Panc1 (cell line): Measurements from ENCODE around the gene DAAM2. TPM values are rescaled to one million over a fixed set of nuclear protein-coding genes. Genes with fewer than 3 reads are reported as not detected.

Source experiments
- ATAC-seq: fragments of 200-7000 bp; cut with Tn5 transposase; 2 replicates; pipeline ENCODE4 v1.9.1; 2020; ENCODE audit warnings: mild to moderate bottlenecking, moderate library complexity
- BruUV-seq: library from RNA; stranded (reverse); fragments of 400-500 nt; replicated peaks from 2 replicates; lab custom pipeline; 2021; lab: Mats Ljungman, UMichigan
- CTCF ChIA-PET: fragments of 300-600 bp; sonication (Branson Sonifier 250); formaldehyde crosslinking; loops from one replicate; lab custom pipeline; 2022; ENCODE audit warnings: antibody characterized with exemption; lab: Charles Lee
- POLR2A ChIA-PET: fragments of 300-600 bp; sonication (Branson Sonifier 250); formaldehyde crosslinking; loops from one replicate; lab custom pipeline; 2022; ENCODE audit warnings: antibody characterized with exemption; lab: Charles Lee
- DNase-seq: peaks from one replicate; pipeline ENCODE4 v3.0.0-alpha.2; 2010; ENCODE audit warnings: low read depth, low spot score
- H3K27ac ChIP-seq: 2 replicates; pipeline ENCODE4 v1.5.1; 2011; ENCODE audit warnings: mild to moderate bottlenecking, low read length, inconsistent platforms
- H3K27me3 ChIP-seq: fragments of 200-500 bp; sonication (Bioruptor generic); 2 replicates; pipeline ENCODE4 v1.6.0; 2014; ENCODE audit warnings: low read length, inconsistent platforms; ENCODE audit not compliant: control insufficient read depth, insufficient read depth
- H3K36me3 ChIP-seq: fragments of 200-500 bp; sonication (Bioruptor generic); 2 replicates; pipeline ENCODE4 v1.5.1; 2014; ENCODE audit warnings: inconsistent platforms, mild to moderate bottlenecking, low read length, moderate library complexity; ENCODE audit not compliant: control insufficient read depth, insufficient read depth
- H3K4me1 ChIP-seq: 2 replicates; pipeline ENCODE4 v1.5.1; 2011; ENCODE audit warnings: inconsistent platforms, mild to moderate bottlenecking, low read length, moderate library complexity; ENCODE audit not compliant: control insufficient read depth, insufficient read depth
- H3K4me3 ChIP-seq, 2 experiments: 2 replicates each; pipeline ENCODE4 v1.5.1; 2011 to 2012; ENCODE audit warnings: low read depth in 2 of 2, low read length in 2 of 2, mild to moderate bottlenecking in 2 of 2, inconsistent platforms in 1 of 2, moderate library complexity in 1 of 2
- H3K9me3 ChIP-seq: fragments of 200-500 bp; sonication (Bioruptor generic); 2 replicates; pipeline ENCODE4 v1.5.1; 2014; ENCODE audit warnings: low read depth, mild to moderate bottlenecking, inconsistent platforms, low read length, moderate library complexity; ENCODE audit not compliant: control insufficient read depth, insufficient read depth
- CTCF ChIP-seq: fragments of 450-650 bp; IDR thresholded peaks from 2 replicates; pipeline ENCODE4 v1.5.1; 2017; ENCODE audit warnings: mild to moderate bottlenecking
- POLR2AphosphoS5 ChIP-seq: IDR thresholded peaks from 2 replicates; pipeline ENCODE4 v1.6.1; 2012; ENCODE audit warnings: mild to moderate bottlenecking, low read depth, low read length, moderate library complexity
- SIN3A ChIP-seq: IDR thresholded peaks from 2 replicates; pipeline ENCODE4 v1.6.1; 2012; ENCODE audit warnings: low read depth, mild to moderate bottlenecking, low read length, moderate library complexity, borderline replicate concordance; ENCODE audit not compliant: insufficient read depth
- TCF7L2 ChIP-seq: IDR thresholded peaks from 2 replicates; pipeline ENCODE4 v1.6.1; 2011; ENCODE audit warnings: mild to moderate bottlenecking, low read depth, low read length, inconsistent platforms
- in situ Hi-C: cut with HindIII; loops from 2 replicates; pipeline ENCODE4 v1.10.0; 2016; ENCODE audit warnings: low sequenced_read_pairs, low pct_unique_long_range_greater_than_20kb
- intact Hi-C: fragments of 100-400 bp; cut with micrococcal nuclease; formaldehyde crosslinking; loops from one replicate; pipeline ENCODE4 v1.10.0; 2022; ENCODE audit not compliant: unreplicated experiment
- total RNA-seq: library from RNA; stranded (reverse); gene quantifications from one replicate; pipeline ENCODE4 v1.2.1, GENCODE V29; 2021; ENCODE audit not compliant: unreplicated experiment
- TF ChIP-seq, protein P1 (sequence below), 2 experiments: IDR thresholded peaks; 2 replicates each; pipeline ENCODE4 v1.6.1; 2011 to 2012; ENCODE audit warnings: low read depth in 2 of 2, control low read depth in 1 of 2, low read length in 1 of 2, mild to moderate bottlenecking in 1 of 2, moderate library complexity in 1 of 2; ENCODE audit not compliant: insufficient read depth in 1 of 2

The DAAM2 gene
- total RNA-seq, 1 experiment from 2014 or later, result not detected

- CTCF ChIA-PET, result no interaction called here
- intact Hi-C loops (no loop called here), in situ Hi-C loops (no loop called here)
- H3K27ac ChIP-seq, result no peak overlapping the region
- H3K4me3 ChIP-seq, result no peak overlapping the region
- H3K36me3 ChIP-seq, result no peaks in the 10 kb centered on the region
- H3K27me3 ChIP-seq, result peaks cover 2% of the 10 kb centered on the region; the same call in 1 of the 2 replicates
- no TSS peak for BruUV-seq
- H3K4me1 ChIP-seq, result no peaks in the 10 kb centered on the region
- no peaks in the 10 kb centered on the region for H3K9me3 ChIP-seq
- ATAC-seq, result no peak
- DNase-seq, result no peak
- TF ChIP-seq, protein P1, sequence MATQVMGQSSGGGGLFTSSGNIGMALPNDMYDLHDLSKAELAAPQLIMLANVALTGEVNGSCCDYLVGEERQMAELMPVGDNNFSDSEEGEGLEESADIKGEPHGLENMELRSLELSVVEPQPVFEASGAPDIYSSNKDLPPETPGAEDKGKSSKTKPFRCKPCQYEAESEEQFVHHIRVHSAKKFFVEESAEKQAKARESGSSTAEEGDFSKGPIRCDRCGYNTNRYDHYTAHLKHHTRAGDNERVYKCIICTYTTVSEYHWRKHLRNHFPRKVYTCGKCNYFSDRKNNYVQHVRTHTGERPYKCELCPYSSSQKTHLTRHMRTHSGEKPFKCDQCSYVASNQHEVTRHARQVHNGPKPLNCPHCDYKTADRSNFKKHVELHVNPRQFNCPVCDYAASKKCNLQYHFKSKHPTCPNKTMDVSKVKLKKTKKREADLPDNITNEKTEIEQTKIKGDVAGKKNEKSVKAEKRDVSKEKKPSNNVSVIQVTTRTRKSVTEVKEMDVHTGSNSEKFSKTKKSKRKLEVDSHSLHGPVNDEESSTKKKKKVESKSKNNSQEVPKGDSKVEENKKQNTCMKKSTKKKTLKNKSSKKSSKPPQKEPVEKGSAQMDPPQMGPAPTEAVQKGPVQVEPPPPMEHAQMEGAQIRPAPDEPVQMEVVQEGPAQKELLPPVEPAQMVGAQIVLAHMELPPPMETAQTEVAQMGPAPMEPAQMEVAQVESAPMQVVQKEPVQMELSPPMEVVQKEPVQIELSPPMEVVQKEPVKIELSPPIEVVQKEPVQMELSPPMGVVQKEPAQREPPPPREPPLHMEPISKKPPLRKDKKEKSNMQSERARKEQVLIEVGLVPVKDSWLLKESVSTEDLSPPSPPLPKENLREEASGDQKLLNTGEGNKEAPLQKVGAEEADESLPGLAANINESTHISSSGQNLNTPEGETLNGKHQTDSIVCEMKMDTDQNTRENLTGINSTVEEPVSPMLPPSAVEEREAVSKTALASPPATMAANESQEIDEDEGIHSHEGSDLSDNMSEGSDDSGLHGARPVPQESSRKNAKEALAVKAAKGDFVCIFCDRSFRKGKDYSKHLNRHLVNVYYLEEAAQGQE (IDR thresholded peaks at IDR 0.05; ENCODE audit: insufficient read depth in 1 of 2, low read depth in 2 of 2, low read length in 1 of 2), result no peak
- no peak for TF ChIP-seq TCF7L2
- no peak for TF ChIP-seq SIN3A
- no peak for TF ChIP-seq CTCF
- TF ChIP-seq POLR2AphosphoS5, result no peak
- POLR2A ChIA-PET, result no interaction called here
Observed at GRCh38 chr6:39891353-39891752, 99.2 kb downstream of the DAAM2 start.

- Histone ChIP-seq H3K4me3 (no peak overlapping the region), H3K27ac (no peak overlapping the region), H3K4me1 (no peaks in the 10 kb centered on the region), H3K36me3 (no peaks in the 10 kb centered on the region), H3K9me3 (no peaks in the 10 kb centered on the region), H3K27me3 (peaks cover 2% of the 10 kb centered on the region; the same call in 1 of the 2 replicates)
- POLR2A ChIA-PET, result no interaction called here
- intact Hi-C loops (no loop called here), in situ Hi-C loops (no loop called here)
- DNase-seq (no peak), ATAC-seq (no peak)
- TF ChIP-seq TCF7L2 (no peak), CTCF (no peak), POLR2AphosphoS5 (no peak), SIN3A (no peak)
- TF ChIP-seq, protein P1 (IDR thresholded peaks at IDR 0.05; ENCODE audit: insufficient read depth in 1 of 2, low read depth in 2 of 2, low read length in 1 of 2), result no peak
- no TSS peak for BruUV-seq
- CTCF ChIA-PET, result no interaction called here
Observed at GRCh38 chr6:39891976-39892375, 99.8 kb downstream of the DAAM2 start.
